CD4-positive, alpha-beta T cell treated with Interleukin-4 for 4 hours (primary cell): ENCODE results near the gene MMP25.

Experiments used
- DNase-seq: peaks from one replicate; pipeline ENCODE4 v3.0.0-alpha.2; 2020

Gene MMP25

DNA sequence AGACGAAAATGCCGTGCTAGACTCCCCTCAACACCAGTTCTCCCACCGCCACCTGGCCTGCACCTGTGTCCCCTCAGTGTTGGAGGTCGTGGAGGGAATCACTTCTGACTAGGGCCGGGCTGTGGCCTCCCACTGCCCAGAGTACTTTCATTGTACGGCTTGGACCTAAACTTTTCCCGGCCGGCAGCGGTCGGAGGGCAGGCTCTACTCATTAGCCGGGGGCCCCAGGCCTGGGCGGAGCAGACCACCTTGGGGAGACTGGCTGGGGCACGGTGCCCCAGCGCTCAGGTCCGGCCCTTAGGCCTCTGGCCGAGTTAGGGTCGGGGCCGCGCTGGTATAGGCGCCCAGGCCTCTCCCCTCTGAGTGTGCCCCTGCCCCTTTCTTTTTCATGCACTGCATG lies 29.0 kb upstream of the MMP25 start:
- no peak for DNase-seq

DNA sequence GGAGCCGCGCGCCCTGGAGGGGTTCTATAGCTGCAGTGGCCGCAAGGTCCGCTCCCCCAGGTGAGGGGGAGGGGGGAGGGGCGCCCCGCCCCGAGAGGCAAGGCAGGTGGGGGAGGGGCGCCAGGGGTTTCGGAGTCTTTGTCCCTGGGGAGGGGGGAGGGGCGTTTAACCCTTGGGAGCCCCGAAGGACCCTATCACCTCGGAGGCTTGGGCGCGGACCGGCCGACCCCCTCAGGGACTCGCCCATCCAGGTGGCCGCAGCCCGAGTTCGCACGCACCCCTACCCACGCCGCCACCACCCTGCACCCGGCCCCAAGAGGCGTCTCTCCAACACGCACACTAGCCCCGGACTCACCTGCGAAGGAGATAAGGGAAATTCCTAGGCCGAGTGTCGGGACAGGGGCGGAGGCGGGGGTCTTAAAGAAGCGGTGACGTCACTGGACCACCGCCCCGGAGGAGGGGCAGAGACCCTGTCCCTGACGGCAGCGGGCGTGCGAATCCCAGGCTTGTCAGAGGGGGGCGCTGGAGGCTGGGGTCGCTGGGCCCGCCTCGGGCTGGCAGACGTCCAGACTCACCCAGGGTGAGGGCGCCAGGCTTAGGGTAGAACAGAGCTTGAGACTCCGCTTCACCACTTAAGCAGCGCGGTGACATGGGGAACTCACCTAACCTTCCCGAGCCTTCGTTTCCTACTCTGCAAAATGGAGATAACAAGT lies 28.4 kb upstream of the MMP25 start, which contains the start of gene CLDN6:
Gene CLDN6, minus strand, starts transcription at position 390 of the 713 bp plus-strand sequence. CDS start 2,162 bp downstream, outside the sequence.
- no peak for DNase-seq

DNA sequence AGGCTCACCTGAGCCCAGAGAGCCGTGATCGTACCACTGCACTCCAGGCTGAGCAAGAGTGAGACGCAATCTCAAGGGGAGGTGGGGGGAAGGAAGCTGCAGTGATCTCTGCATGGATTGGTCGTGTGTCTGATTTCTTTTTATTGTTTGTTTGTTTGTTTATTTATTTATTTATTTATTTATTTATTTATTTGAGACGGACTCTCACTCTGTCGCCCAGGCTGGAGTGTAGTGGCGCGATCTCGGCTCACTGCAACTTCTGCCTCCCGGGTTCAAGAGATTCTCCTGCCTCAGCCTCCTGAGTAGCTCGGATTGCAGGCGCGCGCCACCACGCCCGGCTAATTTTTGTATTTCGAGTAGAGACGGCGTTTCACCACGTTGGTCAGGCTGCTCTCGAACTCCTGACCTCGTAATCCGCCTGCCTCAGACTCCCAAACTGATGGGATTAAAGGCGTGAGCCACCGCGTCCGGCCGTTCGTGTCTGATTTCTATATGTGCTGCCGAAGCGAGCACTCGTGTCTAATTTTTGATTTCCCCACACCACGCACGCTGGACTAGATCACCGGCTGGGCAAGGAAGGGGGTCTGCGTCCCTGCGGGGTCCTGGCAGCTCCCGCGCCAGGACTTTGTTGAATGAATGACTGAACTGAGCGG lies 26.6 kb upstream of the MMP25 start:
- no peak for DNase-seq

DNA sequence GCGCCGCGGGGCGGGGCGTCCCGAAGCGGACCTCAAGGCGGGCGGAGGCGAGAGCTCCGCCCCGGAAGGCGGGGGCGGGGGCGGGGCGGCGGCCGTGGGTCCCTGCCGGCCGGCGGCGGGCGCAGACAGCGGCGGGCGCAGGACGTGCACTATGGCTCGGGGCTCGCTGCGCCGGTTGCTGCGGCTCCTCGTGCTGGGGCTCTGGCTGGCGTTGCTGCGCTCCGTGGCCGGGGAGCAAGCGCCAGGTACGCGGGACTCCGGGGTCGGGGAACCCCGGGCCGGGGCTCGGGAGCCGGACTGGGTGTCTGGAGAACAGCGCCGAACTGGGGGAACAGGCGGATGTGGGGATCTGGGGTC lies 26.1 kb upstream of the MMP25 start, which contains the start of gene TNFRSF12A:
Gene TNFRSF12A, plus strand, starts transcription at position 122 of the 357 bp plus-strand sequence. Its CDS starts 30 bp downstream, at position 152.
- peak; percentile 63 for DNase-seq

GRCh38 chr16:3020604-3021448 lies 25.5 kb upstream of the MMP25 start:
- DNase-seq = peak; percentile 81

DNA sequence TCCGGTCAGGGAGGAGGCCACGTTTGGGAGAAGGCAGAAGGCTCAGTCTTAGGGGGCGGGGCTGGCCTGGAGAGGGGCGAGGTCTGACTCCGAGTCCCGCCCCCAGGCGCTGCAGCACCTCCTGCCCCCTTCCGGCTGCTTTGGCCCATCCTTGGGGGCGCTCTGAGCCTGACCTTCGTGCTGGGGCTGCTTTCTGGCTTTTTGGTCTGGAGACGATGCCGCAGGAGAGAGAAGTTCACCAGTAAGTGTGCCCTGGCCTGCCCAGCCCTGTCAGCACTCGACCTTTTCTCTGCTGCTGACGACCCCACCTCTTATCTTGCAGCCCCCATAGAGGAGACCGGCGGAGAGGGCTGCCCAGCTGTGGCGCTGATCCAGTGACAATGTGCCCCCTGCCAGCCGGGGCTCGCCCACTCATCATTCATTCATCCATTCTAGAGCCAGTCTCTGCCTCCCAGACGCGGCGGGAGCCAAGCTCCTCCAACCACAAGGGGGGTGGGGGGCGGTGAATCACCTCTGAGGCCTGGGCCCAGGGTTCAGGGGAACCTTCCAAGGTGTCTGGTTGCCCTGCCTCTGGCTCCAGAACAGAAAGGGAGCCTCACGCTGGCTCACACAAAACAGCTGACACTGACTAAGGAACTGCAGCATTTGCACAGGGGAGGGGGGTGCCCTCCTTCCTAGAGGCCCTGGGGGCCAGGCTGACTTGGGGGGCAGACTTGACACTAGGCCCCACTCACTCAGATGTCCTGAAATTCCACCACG lies 24.7 kb upstream of the MMP25 start:
- peak; percentile 86 for DNase-seq

GRCh38 chr16:3022208-3022683 lies 24.1 kb upstream of the MMP25 start:
- peak; percentile 84 for DNase-seq

GRCh38 chr16:3022684-3023414 lies 23.5 kb upstream of the MMP25 start:
- DNase-seq = no peak

GRCh38 chr16:3023415-3023668 lies 23.0 kb upstream of the MMP25 start:
- DNase-seq = no peak

GRCh38 chr16:3023669-3024478 lies 22.5 kb upstream of the MMP25 start, which contains the start of the genes HCFC1R1 and THOC6:
TSS of gene HCFC1R1 (minus strand) at chr16:3023942. CDS start at chr16:3023941, 1 bp downstream.
TSS of gene THOC6 (plus strand) at chr16:3024035. CDS start at chr16:3024327, 292 bp downstream.
- peak; percentile 95 for DNase-seq

- DNase-seq = no peak
Measured at GRCh38 chr16:3025032-3026002, 21.0 kb upstream of the MMP25 start.

- no peak for DNase-seq
Measured at GRCh38 chr16:3026003-3026378, 20.4 kb upstream of the MMP25 start.

DNA sequence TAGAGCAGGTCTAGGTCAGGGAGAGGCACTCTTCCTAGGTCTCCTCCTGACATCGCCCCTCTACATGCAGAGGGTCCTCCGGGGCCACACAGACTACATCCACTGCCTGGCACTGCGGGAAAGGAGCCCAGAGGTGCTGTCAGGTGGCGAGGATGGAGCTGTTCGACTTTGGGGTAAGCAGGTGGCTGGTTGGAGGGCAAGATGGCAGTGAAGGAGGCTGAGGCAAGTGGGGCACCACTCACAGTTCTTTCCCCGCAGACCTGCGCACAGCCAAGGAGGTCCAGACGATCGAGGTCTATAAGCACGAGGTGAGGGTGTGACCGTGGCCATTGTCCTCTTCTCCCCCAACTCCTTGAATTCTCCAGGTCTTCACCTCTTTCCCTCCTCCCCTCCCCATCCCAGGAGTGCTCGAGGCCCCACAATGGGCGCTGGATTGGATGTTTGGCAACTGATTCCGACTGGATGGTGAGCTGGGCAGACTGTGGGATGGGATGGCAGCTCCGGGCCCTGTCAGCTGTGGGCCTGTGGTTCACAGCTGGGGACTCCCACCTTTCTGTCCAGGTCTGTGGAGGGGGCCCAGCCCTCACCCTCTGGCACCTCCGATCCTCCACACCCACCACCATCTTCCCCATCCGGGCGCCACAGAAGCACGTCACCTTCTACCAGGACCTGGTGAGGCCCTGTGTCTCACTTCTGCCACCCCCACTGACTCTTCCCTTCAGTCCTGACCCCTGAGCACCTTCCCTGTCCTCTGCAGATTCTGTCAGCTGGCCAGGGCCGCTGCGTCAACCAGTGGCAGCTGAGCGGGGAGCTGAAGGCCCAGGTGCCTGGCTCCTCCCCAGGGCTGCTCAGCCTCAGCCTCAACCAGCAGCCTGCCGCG lies 19.5 kb upstream of the MMP25 start:
- DNase-seq = no peak

GRCh38 chr16:3027489-3027795 lies 18.9 kb upstream of the MMP25 start:
- no peak for DNase-seq

DNA sequence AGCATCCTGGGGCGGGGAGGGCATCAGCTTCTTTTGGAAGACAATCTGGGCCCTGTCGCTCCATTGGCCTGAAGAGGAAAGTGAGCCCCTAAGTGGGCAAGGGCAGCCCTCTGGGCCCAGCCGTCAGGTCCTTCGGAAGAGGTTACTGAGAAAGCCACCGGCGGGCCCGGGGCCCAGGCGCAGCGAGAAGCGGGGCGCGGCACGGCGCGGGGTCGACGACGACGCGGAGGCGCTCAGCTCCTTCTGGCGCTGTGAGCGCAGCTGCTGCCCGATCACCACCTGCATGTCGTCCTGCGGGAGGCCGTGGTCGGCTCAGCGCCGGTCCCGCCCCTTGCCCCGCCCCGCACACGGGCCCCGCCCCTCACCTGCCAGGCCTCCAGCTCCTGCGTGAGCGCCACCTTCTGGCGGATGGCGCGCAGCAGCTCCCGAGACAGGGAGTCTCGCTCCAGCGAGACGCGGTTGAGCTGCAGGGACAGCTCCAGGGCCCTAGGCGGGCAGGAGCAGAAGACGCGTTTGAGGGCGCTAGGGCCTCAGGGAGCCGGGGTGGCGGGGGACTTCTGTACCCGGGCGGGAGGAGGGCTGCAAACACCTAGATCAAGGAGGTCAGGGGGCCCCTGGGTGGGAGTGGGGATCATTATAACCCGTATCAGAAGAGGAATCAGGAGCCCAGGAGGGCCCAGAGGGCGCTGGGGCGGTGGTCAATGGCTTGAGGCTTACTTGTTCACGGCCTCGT lies 18.2 kb upstream of the MMP25 start:
- peak; percentile 76 for DNase-seq

DNA sequence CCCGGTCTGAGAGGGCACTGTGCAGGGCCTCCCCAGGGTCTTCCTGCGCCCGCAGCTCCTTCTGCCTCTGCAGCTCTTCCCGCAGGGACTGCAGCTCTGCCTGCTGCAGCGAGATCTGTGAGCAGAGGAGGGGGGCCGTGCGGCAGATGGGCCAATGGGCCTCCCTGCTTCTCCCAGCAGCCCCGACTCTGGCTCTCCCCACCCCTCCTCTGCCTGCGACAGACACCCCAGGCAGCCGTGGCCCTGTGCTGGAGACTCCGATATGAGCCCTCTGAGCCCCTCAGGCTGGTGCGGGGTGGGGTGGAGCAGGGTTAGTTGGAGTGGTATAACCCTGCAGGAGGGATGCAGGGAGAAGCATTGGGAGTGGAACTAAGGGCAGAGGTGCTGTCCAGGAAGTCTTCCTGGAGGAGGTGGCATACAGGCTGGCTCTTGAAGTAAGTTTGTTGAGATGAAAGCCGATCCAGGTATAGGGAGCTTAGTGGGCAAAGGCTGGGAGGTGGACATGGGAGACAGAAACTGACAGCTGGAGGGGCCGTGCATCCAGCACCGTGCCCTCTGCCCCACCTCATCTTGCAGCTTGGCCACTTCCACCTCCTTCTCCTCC lies 17.5 kb upstream of the MMP25 start:
- no peak for DNase-seq

- no peak for DNase-seq
Measured at GRCh38 chr16:3029491-3030221, 16.7 kb upstream of the MMP25 start.
